ENCODE data around the gene TMEM203.
A peak's percentile ranks its signal among the peaks of the same experiment; 100 is the strongest.

Gene TMEM203

DNA sequence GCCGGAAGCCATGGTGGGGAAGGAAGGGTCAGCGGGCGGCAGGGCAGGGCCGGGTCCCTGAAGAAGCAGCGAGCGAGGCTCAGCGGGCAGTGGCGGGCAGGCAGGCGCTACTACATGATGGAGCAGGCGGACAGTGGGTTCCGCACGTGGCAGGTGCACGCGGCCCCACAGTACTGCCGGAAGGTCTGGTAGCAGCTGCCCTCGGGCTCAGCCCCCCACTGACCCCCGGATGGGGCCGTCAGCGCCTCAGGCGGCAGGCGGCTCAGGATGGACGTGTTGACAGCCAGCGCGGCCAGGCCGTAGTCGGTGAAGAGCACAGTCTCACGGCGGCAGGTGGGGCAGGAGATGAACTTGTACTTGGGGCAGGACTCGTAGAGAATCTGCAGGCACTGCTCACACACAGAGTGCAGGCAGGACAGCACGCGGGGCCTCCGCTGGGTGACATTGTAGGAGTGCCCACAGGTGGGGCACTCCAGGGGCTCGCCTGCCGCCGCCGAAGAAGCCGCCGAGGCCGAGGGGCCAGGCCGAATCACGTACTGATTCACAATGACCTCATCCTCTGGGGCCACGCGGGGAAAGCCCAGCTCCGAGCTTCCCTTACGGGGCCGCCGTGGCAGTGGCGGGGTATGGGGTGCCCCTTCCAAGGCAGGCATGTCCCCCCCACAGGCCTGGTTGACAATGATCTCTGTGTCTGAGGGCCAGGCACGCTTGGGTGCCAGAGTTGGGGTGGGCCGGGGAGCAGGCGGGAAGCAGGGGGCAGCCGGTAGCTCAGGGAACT, 15.1 kb upstream of the TMEM203 start:
- no peak for FAIRE-seq
- DNase-seq (ENCODE audit: extremely low spot score, insufficient read length, low read depth), result no peak

DNA sequence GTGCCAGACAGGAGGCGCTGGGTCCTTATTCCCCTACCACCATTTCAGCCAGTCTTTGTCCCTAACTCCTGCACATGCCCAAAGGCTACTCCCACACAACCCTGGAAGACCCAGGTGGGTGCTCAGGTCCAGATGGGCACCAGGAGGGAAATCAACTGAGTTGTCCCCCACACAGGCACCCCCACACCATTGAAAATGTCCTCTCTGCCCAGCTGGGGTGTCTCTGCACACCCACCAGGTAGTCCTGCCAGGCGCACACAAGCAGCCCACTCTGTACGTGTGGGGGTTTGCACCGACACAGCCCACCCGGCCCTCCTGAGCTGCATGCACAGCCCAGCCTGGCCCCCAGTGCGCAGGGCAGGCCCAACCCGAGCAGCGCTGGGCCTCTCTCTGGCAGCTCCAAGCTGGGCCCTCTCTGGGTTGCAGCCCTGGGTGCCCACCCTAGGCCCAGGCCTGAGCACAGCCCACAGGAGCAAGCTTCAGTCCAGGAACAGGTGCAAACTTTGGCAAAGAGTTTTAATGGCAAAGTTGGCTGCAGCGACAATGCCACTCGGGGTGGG, 14.4 kb upstream of the TMEM203 start:
- FAIRE-seq (no peak), DNase-seq (ENCODE audit: extremely low spot score, insufficient read length, low read depth) (no peak)

DNA sequence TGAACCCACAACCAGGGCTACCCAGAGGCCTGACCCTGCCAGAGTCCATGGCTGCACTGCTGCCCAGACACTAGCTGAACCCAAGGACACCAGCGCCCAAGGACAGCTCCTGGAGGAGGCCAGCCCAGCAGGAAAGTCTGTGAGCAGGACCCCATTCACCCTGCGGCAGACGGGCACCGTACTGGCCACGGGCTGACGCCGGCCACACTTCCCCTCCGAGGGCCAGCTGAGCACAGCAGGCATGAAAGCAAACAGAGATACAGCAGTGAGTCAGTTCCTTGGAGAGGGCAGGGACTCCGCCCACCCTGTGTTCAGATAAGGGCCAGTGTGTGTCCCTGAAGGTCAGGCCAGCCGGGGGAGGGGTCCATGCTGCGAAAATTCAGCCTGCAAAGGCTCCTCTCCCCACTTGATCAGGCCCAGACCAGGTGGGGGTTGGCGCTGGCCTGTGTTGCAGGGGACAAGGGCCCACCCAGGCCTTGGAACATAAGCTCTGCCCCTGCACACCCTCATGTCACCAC, 13.4 kb upstream of the TMEM203 start:
- no peak for DNase-seq (ENCODE audit: extremely low spot score, insufficient read length, low read depth)
- FAIRE-seq, result no peak

DNA sequence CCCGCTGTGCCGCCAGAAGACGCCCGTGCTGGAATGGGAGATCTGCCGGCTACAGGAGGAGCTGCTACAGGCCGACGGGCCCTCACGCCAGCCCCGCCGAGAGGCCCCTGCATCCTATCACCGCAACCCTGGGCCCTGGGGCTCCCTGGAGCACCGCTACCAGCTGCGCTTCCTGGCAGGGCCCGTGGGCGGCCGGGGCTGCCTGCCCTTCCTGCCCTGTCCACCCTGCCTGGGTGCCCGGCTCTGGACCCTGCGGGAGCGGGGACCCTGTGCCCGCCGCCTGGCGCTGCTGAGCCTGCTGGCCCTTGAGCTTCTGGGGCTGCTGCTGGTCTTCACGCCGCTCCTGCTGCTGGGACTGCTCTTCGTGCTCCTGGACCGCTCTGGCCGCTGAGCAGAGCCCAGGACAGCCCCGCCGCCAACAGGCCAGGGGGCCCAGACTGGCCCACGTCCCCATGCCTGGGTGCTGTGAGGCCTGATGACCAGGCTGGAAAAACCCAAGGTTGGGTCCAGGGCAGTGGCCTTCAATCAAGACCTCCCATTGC, 12.8 kb upstream of the TMEM203 start:
- FAIRE-seq, result no peak

DNA sequence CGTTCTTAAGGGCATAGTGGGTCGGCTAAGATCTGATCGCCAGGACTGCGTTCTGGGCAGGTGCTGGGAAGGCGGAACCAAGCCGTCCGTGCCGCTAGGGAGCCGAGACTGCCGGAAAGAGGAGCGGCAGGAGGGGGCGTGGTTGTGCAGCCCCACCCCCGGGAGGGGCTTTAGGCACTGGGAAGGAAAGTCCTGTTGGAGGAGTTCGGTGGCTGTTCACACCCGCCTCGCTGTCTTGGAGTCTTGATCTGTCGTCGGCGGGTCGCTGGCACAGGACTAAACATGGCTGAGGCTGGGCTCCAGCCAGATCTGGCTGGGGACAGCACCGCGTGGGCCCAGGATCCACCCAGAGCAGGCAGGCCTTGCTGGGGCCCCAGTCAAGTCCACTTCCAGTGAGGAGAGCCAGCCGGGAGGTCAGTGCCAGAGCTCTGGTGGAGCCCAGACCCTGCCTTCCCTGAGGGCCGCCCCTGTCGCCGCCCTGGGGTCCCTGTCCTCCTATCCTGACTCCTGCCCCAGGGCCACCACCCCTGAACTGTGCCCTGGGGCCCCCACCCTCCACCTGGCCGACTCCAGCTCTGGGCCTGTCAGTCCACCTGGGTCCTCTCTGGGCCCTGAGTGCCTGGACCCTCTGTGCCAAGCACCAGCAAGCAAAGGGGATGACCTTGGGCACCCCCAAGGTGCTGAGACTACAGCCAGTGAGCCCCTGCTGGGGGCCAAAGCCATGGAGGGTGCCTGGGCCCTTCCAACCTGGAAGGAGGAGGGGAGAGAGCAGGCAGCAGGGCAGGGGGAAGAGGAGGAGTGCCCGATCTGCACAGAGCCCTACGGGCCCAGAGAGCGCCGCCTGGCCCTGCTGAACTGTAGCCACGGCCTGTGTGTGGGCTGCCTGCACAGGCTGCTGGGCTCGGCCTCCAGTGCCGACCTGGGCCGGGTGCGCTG, 12.1 kb upstream of the TMEM203 start:
- DNase-seq (ENCODE audit: extremely low spot score, insufficient read length, low read depth) (no peak), FAIRE-seq (no peak)

More for the DNA sequence above, 12.8 kb upstream of the TMEM203 start:
- no peak for DNase-seq (ENCODE audit: extremely low spot score, insufficient read length, low read depth)

DNA sequence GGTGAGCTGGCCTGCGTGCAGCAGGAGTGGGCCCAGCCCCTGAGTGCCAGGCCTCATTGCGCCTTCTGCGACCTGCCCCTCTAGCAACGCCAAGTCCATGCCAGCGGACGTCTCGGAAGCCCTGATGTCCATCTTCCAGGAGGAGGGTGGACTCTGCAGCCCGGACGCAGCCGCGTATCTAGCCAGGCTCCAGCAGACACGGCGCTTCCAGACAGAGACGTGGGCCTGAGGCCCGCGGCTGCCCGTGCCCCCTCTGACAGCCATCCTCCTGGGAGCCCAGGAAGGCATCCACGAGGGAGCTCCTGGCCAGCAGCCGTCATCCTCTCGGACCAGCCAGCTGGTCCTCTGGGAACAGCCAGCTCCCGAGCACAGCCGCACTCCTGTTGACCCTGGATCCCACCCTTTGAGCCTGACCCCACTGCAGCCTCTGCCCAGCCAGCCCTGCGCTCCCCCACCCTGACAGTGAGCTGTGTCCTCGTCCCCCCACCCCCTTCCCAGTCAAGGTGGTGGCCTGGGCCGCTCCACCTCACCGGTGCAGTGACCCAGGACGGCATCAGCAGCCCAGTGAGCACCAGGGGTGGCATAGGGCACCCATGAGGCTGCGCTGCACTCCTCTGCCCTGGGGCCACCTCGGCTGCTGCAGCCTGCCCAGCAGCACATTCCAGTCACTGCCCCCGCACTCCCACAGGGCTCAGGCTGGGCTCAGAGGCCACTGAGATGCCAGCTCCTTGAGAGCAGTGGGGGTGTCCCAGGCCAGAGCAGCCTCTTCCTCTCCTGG, 10.9 kb upstream of the TMEM203 start:
- FAIRE-seq, result no peak
- no peak for DNase-seq (ENCODE audit: extremely low spot score, insufficient read length, low read depth)

DNA sequence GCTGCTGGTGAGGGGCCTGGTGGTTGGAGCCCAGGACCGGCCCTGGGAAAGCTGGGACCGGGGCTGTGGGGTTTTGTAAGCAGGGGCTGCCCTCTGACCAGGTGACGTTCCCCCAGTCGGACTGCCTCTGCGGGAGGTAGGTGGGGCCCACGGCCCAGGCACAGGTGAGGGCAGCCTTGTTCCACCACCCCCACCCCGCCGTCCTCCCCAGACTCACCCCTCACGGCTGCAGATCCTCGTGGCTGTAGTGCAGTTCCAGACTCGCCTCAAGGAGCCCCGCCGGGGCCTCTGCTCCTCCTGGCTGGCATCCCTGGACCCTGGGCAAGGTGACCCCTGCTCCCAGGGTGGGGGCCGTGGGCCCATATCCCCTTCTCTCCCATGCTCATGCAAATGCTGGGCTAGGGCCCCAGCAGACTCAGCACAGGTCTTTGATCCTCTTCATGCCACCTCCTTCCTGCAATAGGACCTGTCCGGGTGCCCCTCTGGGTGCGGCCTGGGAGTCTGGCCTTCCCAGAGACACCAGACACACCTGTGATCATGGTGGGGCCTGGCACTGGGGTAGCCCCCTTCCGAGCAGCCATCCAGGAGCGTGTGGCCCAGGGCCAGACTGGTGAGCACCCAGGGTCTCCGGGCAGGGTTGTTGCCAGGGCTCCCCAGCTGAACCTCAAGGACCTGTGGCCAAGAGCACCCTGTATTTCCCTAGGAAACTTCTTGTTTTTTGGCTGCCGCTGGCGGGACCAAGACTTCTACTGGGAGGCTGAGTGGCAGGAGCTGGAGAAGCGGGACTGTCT, 9.9 kb upstream of the TMEM203 start:
- FAIRE-seq, result no peak

DNA sequence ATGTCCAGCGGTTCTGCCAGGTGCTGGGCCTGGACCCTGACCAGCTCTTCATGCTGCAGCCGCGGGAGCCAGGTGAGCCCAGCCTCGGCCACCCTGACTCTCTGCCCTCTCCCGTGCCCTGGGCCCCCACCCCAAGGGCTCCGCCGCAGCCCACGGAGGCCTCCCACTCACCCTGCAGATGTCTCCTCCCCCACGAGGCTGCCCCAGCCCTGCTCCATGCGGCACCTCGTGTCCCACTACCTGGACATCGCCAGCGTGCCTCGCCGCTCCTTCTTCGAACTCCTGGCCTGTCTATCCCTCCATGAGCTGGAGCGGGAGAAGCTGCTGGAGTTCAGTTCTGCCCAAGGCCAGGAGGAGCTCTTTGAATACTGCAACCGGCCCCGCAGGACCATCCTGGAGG, 9.2 kb upstream of the TMEM203 start:
- no peak for FAIRE-seq
- no peak for DNase-seq (ENCODE audit: extremely low spot score, insufficient read length, low read depth)

More for the DNA sequence above, 9.9 kb upstream of the TMEM203 start:
- DNase-seq (ENCODE audit: extremely low spot score, insufficient read length, low read depth), result no peak

DNA sequence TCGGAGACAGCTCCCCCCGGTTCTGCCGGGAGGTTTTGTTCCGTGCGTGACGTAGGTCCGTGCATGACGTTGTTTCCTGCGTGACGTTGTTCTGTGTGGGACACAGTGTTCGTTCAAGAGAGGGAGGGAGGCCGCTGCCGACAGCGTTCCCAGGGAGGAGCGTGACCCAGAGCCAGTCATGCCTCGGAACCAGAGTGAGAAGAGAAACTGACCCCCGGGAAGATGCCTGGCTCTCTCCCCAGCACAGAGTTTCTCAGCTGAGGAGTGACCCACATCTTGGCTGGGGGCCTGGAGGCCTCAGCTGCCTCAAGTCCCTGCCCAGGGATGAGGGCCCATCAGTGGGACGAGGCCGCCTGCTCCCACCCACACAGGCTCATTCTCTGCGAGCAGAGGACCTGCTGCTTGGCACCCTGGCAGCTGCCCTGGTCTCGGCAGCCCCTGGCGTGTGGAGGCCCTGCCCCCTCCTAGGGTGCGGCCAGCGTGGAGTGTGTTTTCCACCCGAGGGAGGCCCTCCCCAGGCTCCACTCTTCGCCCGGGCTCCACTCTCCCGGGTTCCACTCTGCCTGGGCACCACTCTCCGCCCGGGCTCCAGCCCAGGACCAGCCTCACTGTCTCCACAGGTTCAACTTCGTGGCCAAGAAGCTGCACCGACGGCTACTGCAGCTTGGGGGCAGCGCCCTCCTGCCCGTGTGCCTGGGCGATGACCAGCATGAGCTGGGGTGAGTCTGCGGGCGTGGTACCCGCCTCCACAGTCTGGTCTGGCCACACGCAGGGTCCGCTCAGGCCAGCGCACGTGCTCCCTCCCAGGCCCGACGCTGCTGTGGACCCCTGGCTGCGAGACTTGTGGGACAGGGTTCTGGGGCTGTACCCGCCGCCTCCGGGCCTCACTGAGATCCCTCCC, 8.0 kb upstream of the TMEM203 start:
- FAIRE-seq (no peak), DNase-seq (ENCODE audit: extremely low spot score, insufficient read length, low read depth) (no peak)

DNA sequence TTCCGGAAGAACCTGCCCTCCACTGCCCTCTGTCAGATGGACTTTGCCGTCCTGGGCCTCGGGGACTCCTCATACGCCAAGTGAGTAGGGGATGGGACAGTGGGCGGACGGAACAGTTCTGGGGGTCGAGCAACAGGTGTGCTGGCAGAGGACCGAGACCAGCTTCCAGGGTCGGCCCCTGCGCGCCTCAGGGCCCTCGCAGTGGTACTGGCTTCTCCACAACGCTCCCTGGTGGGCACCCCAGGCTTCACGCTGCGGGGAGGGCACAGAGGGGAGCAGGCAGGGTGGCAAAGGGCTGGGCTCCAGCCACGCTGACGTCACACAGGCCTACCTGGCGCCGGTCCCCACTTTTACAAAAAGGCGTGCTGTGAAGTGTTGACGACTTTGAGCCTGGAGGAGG, 7.1 kb upstream of the TMEM203 start:
- no peak for FAIRE-seq
- no peak for DNase-seq (ENCODE audit: extremely low spot score, insufficient read length, low read depth)

DNA sequence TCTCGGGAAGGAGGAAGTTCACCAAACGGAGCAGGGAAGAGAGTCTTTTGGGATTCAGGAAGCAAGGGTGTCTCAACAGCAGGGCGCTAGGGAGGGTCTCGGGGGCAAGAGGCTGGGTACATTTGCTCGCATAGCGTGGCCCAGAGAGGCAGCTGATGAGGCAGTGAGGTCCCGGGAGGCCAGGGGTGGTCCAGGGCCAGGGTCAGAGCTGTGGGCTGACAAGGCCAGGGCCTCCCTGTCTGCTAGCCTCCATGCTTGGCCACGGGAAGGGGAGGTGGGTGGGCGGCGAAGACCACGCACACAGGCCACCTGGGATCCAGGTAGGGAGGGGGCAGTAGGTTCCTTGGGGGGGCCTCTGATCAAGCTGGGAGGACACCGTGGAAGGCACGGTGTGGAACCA, 6.1 kb upstream of the TMEM203 start:
- FAIRE-seq (no peak), DNase-seq (ENCODE audit: extremely low spot score, insufficient read length, low read depth) (no peak)

DNA sequence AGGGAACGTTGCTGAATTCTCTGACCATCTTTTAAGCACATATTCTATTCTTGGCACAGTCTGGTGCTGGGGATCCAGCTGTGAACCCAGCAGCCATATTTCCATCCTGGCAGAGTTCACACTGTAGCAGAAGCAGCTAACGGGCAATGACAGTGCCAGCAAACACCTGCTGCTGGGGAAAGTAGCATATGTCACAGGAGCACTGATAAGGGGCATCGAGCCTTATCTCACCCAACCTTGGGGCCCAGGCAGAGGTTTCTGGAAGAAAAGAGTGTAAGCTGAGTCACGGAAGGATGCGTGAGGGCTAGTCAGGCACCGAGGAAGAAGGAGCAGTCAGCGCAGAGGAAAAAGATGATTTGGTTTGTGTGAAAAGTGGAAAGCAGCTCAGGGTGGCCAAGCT, 1.2 kb upstream of the TMEM203 start:
- DNase-seq (ENCODE audit: extremely low spot score, insufficient read length, low read depth) (no peak), FAIRE-seq (no peak)

DNA sequence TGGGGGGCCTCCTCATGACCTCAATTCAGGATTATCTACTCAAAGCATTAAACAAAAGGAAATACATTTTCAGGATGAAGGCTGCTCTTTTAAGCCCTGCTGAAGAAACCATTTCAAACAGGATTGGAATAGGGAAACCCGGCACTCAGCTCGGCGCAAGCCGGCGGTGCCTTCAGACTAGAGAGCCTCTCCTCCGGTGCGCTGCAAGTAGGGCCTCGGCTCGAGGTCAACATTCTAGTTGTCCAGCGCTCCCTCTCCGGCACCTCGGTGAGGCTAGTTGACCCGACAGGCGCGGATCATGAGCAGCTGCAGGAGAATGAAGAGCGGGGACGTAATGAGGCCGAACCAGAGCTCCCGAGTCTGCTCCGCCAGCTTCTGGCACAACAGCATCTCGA, 720 bp downstream of the TMEM203 start:
- FAIRE-seq (no peak), DNase-seq (ENCODE audit: extremely low spot score, insufficient read length, low read depth) (no peak)

DNA sequence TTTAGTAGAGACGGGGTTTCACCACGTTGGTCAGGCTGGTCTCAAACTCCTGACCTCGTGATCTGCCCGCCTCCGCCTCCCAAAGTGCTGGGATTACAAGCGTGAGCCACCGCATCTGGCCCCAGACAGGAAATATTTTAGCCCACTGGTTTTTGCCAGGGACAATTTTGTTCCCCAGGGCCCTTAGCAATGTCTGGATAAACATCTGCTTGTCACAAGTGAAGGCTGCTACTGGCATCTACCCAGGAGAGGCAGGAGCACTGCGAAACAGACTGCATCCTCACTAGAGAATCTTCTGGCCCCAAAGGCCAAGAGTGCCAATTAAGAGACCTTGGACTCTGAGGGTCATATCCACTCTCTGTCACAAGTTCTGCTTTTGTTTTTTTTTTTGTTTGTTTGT, 2.5 kb downstream of the TMEM203 start:
- FAIRE-seq, result no peak
- no peak for DNase-seq (ENCODE audit: extremely low spot score, insufficient read length, low read depth)

DNA sequence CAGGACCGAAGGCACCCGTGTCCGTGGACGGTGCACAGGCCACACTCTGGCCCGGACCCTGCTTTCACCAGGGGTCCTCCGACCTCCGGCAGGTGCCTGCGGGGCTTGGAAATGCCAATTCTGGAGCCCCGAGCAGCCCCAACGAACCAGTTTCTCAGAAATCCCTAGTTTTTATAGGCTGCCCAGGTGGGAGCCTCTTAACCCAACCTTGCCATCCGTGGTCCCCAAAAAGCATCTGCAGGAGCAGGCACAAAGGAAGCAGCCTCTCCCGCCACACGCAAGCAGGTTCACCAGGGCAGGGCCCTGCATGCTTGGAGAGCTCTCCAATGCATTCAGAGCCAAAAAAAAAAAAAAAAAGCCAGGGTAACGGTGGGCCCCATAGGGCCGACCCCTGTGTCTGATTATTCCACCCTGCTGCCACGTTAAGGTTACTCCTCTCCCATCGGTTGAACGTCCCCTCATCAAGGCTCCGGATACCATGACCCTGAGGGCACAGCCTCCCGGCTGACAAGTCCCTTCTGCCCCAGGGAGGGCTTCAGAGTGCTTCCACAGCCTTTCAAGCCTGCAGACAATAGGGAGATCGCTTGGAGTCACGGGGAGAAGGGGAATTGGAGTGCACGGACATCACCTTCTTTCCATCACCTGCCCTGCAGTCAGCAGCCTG, 4.1 kb downstream of the TMEM203 start:
- no peak for DNase-seq (ENCODE audit: extremely low spot score, insufficient read length, low read depth)
- no peak for FAIRE-seq

DNA sequence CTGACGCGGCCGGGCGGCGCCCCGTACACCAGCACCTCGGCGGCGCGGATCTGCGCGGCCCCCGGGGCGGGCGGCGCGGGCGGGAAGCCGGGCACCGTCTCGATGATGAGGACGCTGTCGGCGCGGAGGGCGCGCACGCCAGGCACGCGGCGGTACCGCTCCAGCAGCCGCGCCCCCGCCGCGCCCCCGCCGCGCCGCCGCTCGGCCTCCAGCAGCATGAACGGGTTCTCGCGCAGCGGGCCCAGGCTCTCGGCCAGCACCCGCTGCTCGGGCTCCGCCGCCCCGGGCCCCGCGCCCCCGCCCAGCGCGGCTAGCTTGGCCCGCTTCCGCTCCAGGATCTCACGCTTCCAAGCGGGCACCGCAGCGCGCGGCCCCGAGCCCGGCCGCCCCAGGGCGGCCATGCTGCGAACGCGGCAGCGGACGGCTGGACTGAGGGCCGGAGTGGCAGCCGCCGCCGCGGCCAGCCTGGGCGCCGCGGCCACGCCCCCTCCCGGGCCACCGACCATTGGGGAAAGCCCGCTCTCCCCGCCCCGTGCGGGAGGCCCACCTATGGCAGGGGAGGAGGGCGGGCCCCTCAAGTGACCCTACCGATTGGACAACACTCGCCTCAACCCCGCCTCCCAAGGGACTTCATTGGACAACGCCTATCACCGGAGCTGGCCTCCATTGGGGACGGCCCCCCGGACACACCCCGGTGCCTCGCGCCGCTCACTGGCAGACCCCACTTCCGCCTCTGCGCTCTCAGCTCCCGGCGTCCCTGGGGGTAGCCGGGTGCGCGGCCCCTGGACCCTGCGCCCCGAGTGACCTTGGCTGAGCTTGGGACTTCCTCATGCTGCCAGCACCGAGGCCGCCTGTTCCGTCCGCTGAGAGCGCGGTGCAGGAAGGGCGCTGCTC, 4.9 kb downstream of the TMEM203 start, which contains the start of gene TPRN:
TPRN (minus strand) TSS at position 431 of the 894 bp plus-strand sequence; CDS start at position 401, 30 bp downstream.
- peak; percentile 100 for DNase-seq (ENCODE audit: extremely low spot score, insufficient read length, low read depth)
- peak; percentile 100 for FAIRE-seq
